ENCODE measurements around the gene CTBP2. TPM values are rescaled to one million over a fixed set of nuclear protein-coding genes. Genes with fewer than 3 reads are reported as not detected.

Gene CTBP2
- total RNA-seq, 1 experiment from 2014 or later, result 212 TPM

- peaks cover 40 to 58% of the 10 kb centered on the region in 2 experiments for H3K4me1 Mint-ChIP-seq
- no peak overlapping the region for H2AK5ac ChIP-seq (ENCODE audit: insufficient read length, low read length)
- no peaks in the 10 kb centered on the region for H4K20me1 ChIP-seq (ENCODE audit: control insufficient read depth, insufficient read depth, insufficient read length)
- no peak overlapping the region for H2BK12ac ChIP-seq (ENCODE audit: insufficient read length, low read depth, low read length)
- no peak overlapping the region for H4K8ac ChIP-seq (replicated peaks; ENCODE audit: insufficient read length, low read depth, low read length)
- no peak for TF ChIP-seq CTCF (conservative IDR thresholded peaks at IDR 0.05)
- H3K23ac ChIP-seq (ENCODE audit: insufficient read length, low read depth, low read length), result no peak overlapping the region
- no peak overlapping the region for H2AFZ ChIP-seq (ENCODE audit: low read length)
- no peaks in the 10 kb centered on the region for H3K23me2 ChIP-seq (ENCODE audit: insufficient read length, low read depth, low read length, poor library complexity, severe bottlenecking)
- no peak overlapping the region for H3K4ac ChIP-seq (ENCODE audit: low read depth, low read length)
- H3K79me1 ChIP-seq (ENCODE audit: insufficient read depth, low read depth, low read length, poor library complexity, severe bottlenecking), result peaks cover 6% of the 10 kb centered on the region
- no CpG with 5 or more reads among the region's 7 CpGs for WGBS (ENCODE audit: extremely low coverage, insufficient read length, low lambda C conversion rate)
- H4K5ac ChIP-seq (ENCODE audit: insufficient read length, low read depth, low read length), result no peak overlapping the region
- no peak overlapping the region for H3K18ac ChIP-seq (ENCODE audit: insufficient read length, low read depth, low read length)
- no peak overlapping the region for H2BK20ac ChIP-seq (ENCODE audit: low read depth, low read length, poor library complexity, severe bottlenecking)
- H3T11ph ChIP-seq (ENCODE audit: low read length), result no peak overlapping the region
- no peaks in the 10 kb centered on the region; the same call in 1 of the 2 replicates for H3K4me1 ChIP-seq (ENCODE audit: insufficient read depth, low read length)
- H3K27me3 Mint-ChIP-seq (ENCODE audit: low read depth), result no peaks in the 10 kb centered on the region
- peak overlapping the region in 1 of 2 experiments; percentile 44; a peak in 2 of 5 replicates for H3K4me3 Mint-ChIP-seq
- no peak overlapping the region for H3K27ac ChIP-seq (ENCODE audit: insufficient read length, low read depth, low read length)
- H3K27ac Mint-ChIP-seq, result peak overlapping the region; percentile 53 to 90 (median 79); a peak in 4 of 7 replicates
- no peaks in the 10 kb centered on the region for H3K9me3 ChIP-seq (ENCODE audit: control insufficient read depth, low read depth, low read length)
- H3K14ac ChIP-seq (ENCODE audit: insufficient read depth, low read length), result no peak overlapping the region
- H2BK15ac ChIP-seq (ENCODE audit: low read depth, low read length), result no peak overlapping the region
- no peak overlapping the region for H2BK5ac ChIP-seq (ENCODE audit: insufficient read length, low read length)
- no peak for DNase-seq
- peaks cover 40 to 70% (median 66%) of the 10 kb centered on the region in 3 experiments; a peak in 6 of 7 replicates for H3K36me3 Mint-ChIP-seq (ENCODE audit: insufficient read depth in 1 of 3, low read depth in 3 of 3)
- no peak overlapping the region for H3K4me2 ChIP-seq (ENCODE audit: insufficient read depth, insufficient read length, low read length)
- H3K9ac ChIP-seq (ENCODE audit: extremely low read depth, insufficient read length, low read length), result no peak overlapping the region
- no peaks in the 10 kb centered on the region for H3K9me3 Mint-ChIP-seq
- H3K56ac ChIP-seq (ENCODE audit: insufficient read length, low read depth, low read length), result no peak overlapping the region
- H2BK120ac ChIP-seq (ENCODE audit: low read depth, low read length, poor library complexity, severe bottlenecking), result no peak overlapping the region
- H3K79me2 ChIP-seq (ENCODE audit: insufficient read depth, low read length), result peaks cover 33% of the 10 kb centered on the region; the same call in 1 of the 2 replicates
- H4K91ac ChIP-seq (ENCODE audit: insufficient read length, low read depth, low read length), result no peak overlapping the region
- no peaks in the 10 kb centered on the region for H3K27me3 ChIP-seq (ENCODE audit: insufficient read depth, low read length)
Observed at GRCh38 chr10:125029584-125030242, 130.7 kb downstream of the CTBP2 start.
